Activated naive CD4-positive, alpha-beta T cell treated with anti-CD3 and anti-CD28 coated beads, Interleukin-2, amount 50 U/mL, for 24 hours (primary cell): ENCODE data around the gene JAZF1.

ENCODE experiments used
- H3K27ac Mint-ChIP-seq: one replicate; pipeline ENCODE4 v1.8.0; 2021; ENCODE audit warnings: mild to moderate bottlenecking, mixed read lengths
- H3K27me3 Mint-ChIP-seq: one replicate; pipeline ENCODE4 v1.8.0; 2021; ENCODE audit warnings: mixed read lengths
- H3K36me3 Mint-ChIP-seq: one replicate; pipeline ENCODE4 v1.8.0; 2021; ENCODE audit warnings: mixed read lengths
- H3K4me1 Mint-ChIP-seq: one replicate; pipeline ENCODE4 v1.8.0; 2021; ENCODE audit warnings: mixed read lengths
- H3K4me3 Mint-ChIP-seq: one replicate; pipeline ENCODE4 v1.8.0; 2021; ENCODE audit warnings: mild to moderate bottlenecking, mixed read lengths
- H3K9me3 Mint-ChIP-seq: one replicate; pipeline ENCODE4 v1.8.0; 2021; ENCODE audit warnings: mixed read lengths

JAZF1 gene

GRCh38 chr7:27850531-27850930, 330.1 kb downstream of the JAZF1 start:
- no peak overlapping the region for H3K4me3 Mint-ChIP-seq
- no peak overlapping the region for H3K27ac Mint-ChIP-seq
- H3K27me3 Mint-ChIP-seq: no peaks in the 10 kb centered on the region
- H3K9me3 Mint-ChIP-seq: peaks cover 8% of the 10 kb centered on the region
- H3K36me3 Mint-ChIP-seq: peaks cover 10% of the 10 kb centered on the region
- no peaks in the 10 kb centered on the region for H3K4me1 Mint-ChIP-seq

GRCh38 chr7:27846388-27846787, 334.2 kb downstream of the JAZF1 start:
- H3K36me3 Mint-ChIP-seq: peaks cover 2% of the 10 kb centered on the region
- no peaks in the 10 kb centered on the region for H3K27me3 Mint-ChIP-seq
- no peaks in the 10 kb centered on the region for H3K9me3 Mint-ChIP-seq
- H3K4me1 Mint-ChIP-seq: no peaks in the 10 kb centered on the region
- H3K4me3 Mint-ChIP-seq: no peak overlapping the region
- no peak overlapping the region for H3K27ac Mint-ChIP-seq

GRCh38 chr7:27843584-27844305, 336.9 kb downstream of the JAZF1 start:
- Mint-ChIP-seq H3K4me1 (peaks cover 12% of the 10 kb centered on the region), H3K27me3 (no peaks in the 10 kb centered on the region), H3K4me3 (no peak overlapping the region), H3K36me3 (no peaks in the 10 kb centered on the region), H3K9me3 (no peaks in the 10 kb centered on the region), H3K27ac (no peak overlapping the region)

- Mint-ChIP-seq H3K36me3 (no peaks in the 10 kb centered on the region), H3K9me3 (no peaks in the 10 kb centered on the region), H3K4me3 (no peak overlapping the region), H3K27me3 (no peaks in the 10 kb centered on the region), H3K27ac (no peak overlapping the region), H3K4me1 (peaks cover 17% of the 10 kb centered on the region)
Observed at GRCh38 chr7:27842851-27843250, 337.7 kb downstream of the JAZF1 start.

- Mint-ChIP-seq H3K9me3 (no peaks in the 10 kb centered on the region), H3K27ac (no peak overlapping the region), H3K4me3 (no peak overlapping the region), H3K4me1 (peaks cover 17% of the 10 kb centered on the region), H3K36me3 (no peaks in the 10 kb centered on the region), H3K27me3 (no peaks in the 10 kb centered on the region)
Observed at GRCh38 chr7:27842094-27842692, 338.4 kb downstream of the JAZF1 start.

GRCh38 chr7:27840760-27841364, 339.7 kb downstream of the JAZF1 start:
- Mint-ChIP-seq H3K36me3 (peaks cover 2% of the 10 kb centered on the region), H3K4me1 (peaks cover 28% of the 10 kb centered on the region), H3K27me3 (no peaks in the 10 kb centered on the region), H3K27ac (no peak overlapping the region), H3K9me3 (no peaks in the 10 kb centered on the region), H3K4me3 (no peak overlapping the region)

- Mint-ChIP-seq H3K9me3 (no peaks in the 10 kb centered on the region), H3K4me1 (peaks cover 29% of the 10 kb centered on the region), H3K36me3 (peaks cover 3% of the 10 kb centered on the region), H3K27ac (no peak overlapping the region), H3K4me3 (peak overlapping the region; percentile 23), H3K27me3 (no peaks in the 10 kb centered on the region)
Observed at GRCh38 chr7:27840313-27840712, 340.3 kb downstream of the JAZF1 start.

- Mint-ChIP-seq H3K4me1 (peaks cover 29% of the 10 kb centered on the region), H3K27me3 (no peaks in the 10 kb centered on the region), H3K9me3 (no peaks in the 10 kb centered on the region), H3K27ac (peak overlapping the region; percentile 8), H3K4me3 (no peak overlapping the region), H3K36me3 (peaks cover 3% of the 10 kb centered on the region)
Observed at GRCh38 chr7:27839099-27839498, 341.5 kb downstream of the JAZF1 start.

- Mint-ChIP-seq H3K4me1 (peaks cover 29% of the 10 kb centered on the region), H3K36me3 (peaks cover 3% of the 10 kb centered on the region), H3K27ac (peak overlapping the region; percentile 60), H3K27me3 (no peaks in the 10 kb centered on the region), H3K9me3 (no peaks in the 10 kb centered on the region), H3K4me3 (no peak overlapping the region)
Observed at GRCh38 chr7:27836536-27836935, 344.1 kb downstream of the JAZF1 start.

- Mint-ChIP-seq H3K27me3 (no peaks in the 10 kb centered on the region), H3K9me3 (no peaks in the 10 kb centered on the region), H3K36me3 (peaks cover 3% of the 10 kb centered on the region), H3K4me3 (no peak overlapping the region), H3K27ac (no peak overlapping the region), H3K4me1 (peaks cover 27% of the 10 kb centered on the region)
Observed at GRCh38 chr7:27835376-27835775, 345.2 kb downstream of the JAZF1 start.

- Mint-ChIP-seq H3K36me3 (peaks cover 3% of the 10 kb centered on the region), H3K4me1 (peaks cover 17% of the 10 kb centered on the region), H3K27ac (no peak overlapping the region)
Observed at GRCh38 chr7:27834179-27834921, 346.2 kb downstream of the JAZF1 start.

GRCh38 chr7:27826357-27826756, 354.2 kb downstream of the JAZF1 start:
- H3K27ac Mint-ChIP-seq: no peak overlapping the region
- H3K9me3 Mint-ChIP-seq: no peaks in the 10 kb centered on the region
- peaks cover 5% of the 10 kb centered on the region for H3K36me3 Mint-ChIP-seq
- no peaks in the 10 kb centered on the region for H3K4me1 Mint-ChIP-seq
- no peak overlapping the region for H3K4me3 Mint-ChIP-seq
- H3K27me3 Mint-ChIP-seq: no peaks in the 10 kb centered on the region

More at GRCh38 chr7:27834179-27834921, 346.2 kb downstream of the JAZF1 start:
- H3K9me3 Mint-ChIP-seq: no peaks in the 10 kb centered on the region
- no peaks in the 10 kb centered on the region for H3K27me3 Mint-ChIP-seq
- no peak overlapping the region for H3K4me3 Mint-ChIP-seq

GRCh38 chr7:27825891-27826290, 354.7 kb downstream of the JAZF1 start:
- Mint-ChIP-seq H3K4me3 (no peak overlapping the region), H3K27ac (no peak overlapping the region), H3K27me3 (no peaks in the 10 kb centered on the region), H3K4me1 (no peaks in the 10 kb centered on the region), H3K36me3 (peaks cover 5% of the 10 kb centered on the region), H3K9me3 (no peaks in the 10 kb centered on the region)

- no peaks in the 10 kb centered on the region for H3K4me1 Mint-ChIP-seq
- H3K4me3 Mint-ChIP-seq: no peak overlapping the region
- H3K27ac Mint-ChIP-seq: no peak overlapping the region
- H3K36me3 Mint-ChIP-seq: peaks cover 9% of the 10 kb centered on the region
- H3K9me3 Mint-ChIP-seq: no peaks in the 10 kb centered on the region
- H3K27me3 Mint-ChIP-seq: no peaks in the 10 kb centered on the region
Observed at GRCh38 chr7:27822245-27822644, 358.4 kb downstream of the JAZF1 start.

GRCh38 chr7:27812706-27813105, 367.9 kb downstream of the JAZF1 start:
- Mint-ChIP-seq H3K4me3 (no peak overlapping the region), H3K36me3 (peaks cover 25% of the 10 kb centered on the region), H3K4me1 (peaks cover 15% of the 10 kb centered on the region), H3K9me3 (no peaks in the 10 kb centered on the region), H3K27ac (no peak overlapping the region), H3K27me3 (no peaks in the 10 kb centered on the region)

GRCh38 chr7:27810186-27810585, 370.4 kb downstream of the JAZF1 start:
- H3K4me1 Mint-ChIP-seq: peaks cover 19% of the 10 kb centered on the region
- no peaks in the 10 kb centered on the region for H3K27me3 Mint-ChIP-seq
- H3K36me3 Mint-ChIP-seq: peaks cover 22% of the 10 kb centered on the region
- H3K9me3 Mint-ChIP-seq: no peaks in the 10 kb centered on the region
- H3K27ac Mint-ChIP-seq: no peak overlapping the region
- no peak overlapping the region for H3K4me3 Mint-ChIP-seq
